Muscle layer of colon (tissue), 2 donors: ENCODE measurements around the gene SEMA4D.
"Not testable (repeated sequence)": the region's sequence is repeated elsewhere in the genome, so short reads cannot be mapped to it uniquely, and the experiment has no call there.

Source experiments
- H3K27ac ChIP-seq: one replicate; pipeline ENCODE4 v1.7.0; 2013; ENCODE audit warnings: low read depth, mild to moderate bottlenecking, low read length, moderate library complexity
- H3K27me3 ChIP-seq, 2 donors: one replicate each; pipeline ENCODE4 v1.7.0; 2013; ENCODE audit warnings: low read length in 2 of 2, mild to moderate bottlenecking in 2 of 2; ENCODE audit not compliant: insufficient read depth in 2 of 2, control insufficient read depth in 1 of 2
- H3K36me3 ChIP-seq: one replicate; pipeline ENCODE4 v1.7.0; 2013; ENCODE audit warnings: mild to moderate bottlenecking, low read length; ENCODE audit not compliant: insufficient read depth
- H3K4me1 ChIP-seq: one replicate; pipeline ENCODE4 v1.7.0; 2013; ENCODE audit warnings: mild to moderate bottlenecking, low read length; ENCODE audit not compliant: insufficient read depth
- H3K4me3 ChIP-seq, 2 donors: one replicate each; pipeline ENCODE4 v1.7.0; 2013; ENCODE audit warnings: low read length in 2 of 2, low read depth in 1 of 2, mild to moderate bottlenecking in 1 of 2, moderate library complexity in 1 of 2
- H3K9ac ChIP-seq: one replicate; pipeline ENCODE4 v1.7.0; 2013; ENCODE audit warnings: low read length
- H3K9me3 ChIP-seq: one replicate; pipeline ENCODE4 v1.7.0; 2013; ENCODE audit warnings: mild to moderate bottlenecking, low read length
- donor health status: abdominal sarcoma.
- donor health status: Adenocarcinoma of cecum.

The SEMA4D gene

GRCh38 chr9:89372979-89373378 lies 124.9 kb downstream of the SEMA4D start:
- Histone ChIP-seq H3K9me3 (no peaks in the 10 kb centered on the region), H3K4me1 (no peaks in the 10 kb centered on the region), H3K9ac (no peak overlapping the region), H3K36me3 (no peaks in the 10 kb centered on the region), H3K27me3 (no peaks in the 10 kb centered on the region), H3K27ac (no peak overlapping the region), H3K4me3 (no peak overlapping the region)

GRCh38 chr9:89372230-89372816 lies 125.6 kb downstream of the SEMA4D start:
- H3K9me3 ChIP-seq = no peaks in the 10 kb centered on the region

GRCh38 chr9:89371791-89372190 lies 126.1 kb downstream of the SEMA4D start:
- not testable (repeated sequence) for H3K4me3 ChIP-seq, H3K4me1 ChIP-seq, H3K36me3 ChIP-seq, H3K9me3 ChIP-seq, H3K27me3 ChIP-seq, H3K9ac ChIP-seq, H3K27ac ChIP-seq

More at GRCh38 chr9:89372230-89372816, 125.6 kb downstream of the SEMA4D start:
- H3K9ac ChIP-seq = no peak overlapping the region
- no peak overlapping the region for H3K4me3 ChIP-seq
- no peaks in the 10 kb centered on the region for H3K36me3 ChIP-seq
- no peaks in the 10 kb centered on the region for H3K4me1 ChIP-seq
- H3K27ac ChIP-seq = no peak overlapping the region
- H3K27me3 ChIP-seq = no peaks in the 10 kb centered on the region

- H3K27ac ChIP-seq = no peak overlapping the region
- H3K36me3 ChIP-seq = no peaks in the 10 kb centered on the region
- H3K4me3 ChIP-seq = no peak overlapping the region
- no peak overlapping the region for H3K9ac ChIP-seq
- H3K27me3 ChIP-seq = no peaks in the 10 kb centered on the region
- no peaks in the 10 kb centered on the region for H3K4me1 ChIP-seq
- H3K9me3 ChIP-seq = no peaks in the 10 kb centered on the region
Observed at GRCh38 chr9:89370593-89370992, 127.3 kb downstream of the SEMA4D start.

- Histone ChIP-seq H3K9me3 (no peaks in the 10 kb centered on the region), H3K36me3 (no peaks in the 10 kb centered on the region), H3K9ac (no peak overlapping the region), H3K27me3 (no peaks in the 10 kb centered on the region), H3K27ac (no peak overlapping the region), H3K4me3 (no peak overlapping the region), H3K4me1 (no peaks in the 10 kb centered on the region)
Observed at GRCh38 chr9:89368978-89369377, 128.9 kb downstream of the SEMA4D start.

- H3K36me3 ChIP-seq = no peaks in the 10 kb centered on the region
- H3K9me3 ChIP-seq = no peaks in the 10 kb centered on the region
- H3K4me3 ChIP-seq = no peak overlapping the region
- H3K27ac ChIP-seq = no peak overlapping the region
- no peak overlapping the region for H3K9ac ChIP-seq
- no peaks in the 10 kb centered on the region for H3K4me1 ChIP-seq
- H3K27me3 ChIP-seq = no peaks in the 10 kb centered on the region
Observed at GRCh38 chr9:89368550-89368949, 129.4 kb downstream of the SEMA4D start.

- no peak overlapping the region for H3K9ac ChIP-seq
- H3K4me1 ChIP-seq = no peaks in the 10 kb centered on the region
- H3K9me3 ChIP-seq = no peaks in the 10 kb centered on the region
- peaks cover under 1% of the 10 kb centered on the region for H3K36me3 ChIP-seq
- no peak overlapping the region for H3K4me3 ChIP-seq
- no peak overlapping the region for H3K27ac ChIP-seq
- no peaks in the 10 kb centered on the region for H3K27me3 ChIP-seq
Observed at GRCh38 chr9:89367726-89368437, 130.0 kb downstream of the SEMA4D start.

- Histone ChIP-seq H3K9me3 (no peaks in the 10 kb centered on the region), H3K4me1 (no peaks in the 10 kb centered on the region), H3K36me3 (peaks cover 6% of the 10 kb centered on the region), H3K27me3 (no peaks in the 10 kb centered on the region), H3K4me3 (no peak overlapping the region), H3K27ac (no peak overlapping the region), H3K9ac (no peak overlapping the region)
Observed at GRCh38 chr9:89367281-89367680, 130.6 kb downstream of the SEMA4D start.

- no peak overlapping the region for H3K4me3 ChIP-seq
- no peaks in the 10 kb centered on the region for H3K4me1 ChIP-seq
- no peak overlapping the region for H3K27ac ChIP-seq
- no peaks in the 10 kb centered on the region for H3K27me3 ChIP-seq
- peaks cover 12% of the 10 kb centered on the region for H3K36me3 ChIP-seq
- H3K9me3 ChIP-seq = no peaks in the 10 kb centered on the region
- H3K9ac ChIP-seq = no peak overlapping the region
Observed at GRCh38 chr9:89366711-89367110, 131.2 kb downstream of the SEMA4D start.

GRCh38 chr9:89365532-89365912 lies 132.4 kb downstream of the SEMA4D start:
- no peaks in the 10 kb centered on the region for H3K27me3 ChIP-seq
- peaks cover 24% of the 10 kb centered on the region for H3K36me3 ChIP-seq
- H3K4me3 ChIP-seq = no peak overlapping the region
- H3K9me3 ChIP-seq = no peaks in the 10 kb centered on the region
- H3K27ac ChIP-seq = no peak overlapping the region
- H3K4me1 ChIP-seq = no peaks in the 10 kb centered on the region
- H3K9ac ChIP-seq = no peak overlapping the region

GRCh38 chr9:89364666-89365531 lies 133.0 kb downstream of the SEMA4D start:
- H3K27ac ChIP-seq = no peak overlapping the region
- H3K4me1 ChIP-seq = peaks cover 3% of the 10 kb centered on the region
- peaks cover 30% of the 10 kb centered on the region for H3K36me3 ChIP-seq
- no peak overlapping the region for H3K4me3 ChIP-seq
- H3K9ac ChIP-seq = no peak overlapping the region
- no peaks in the 10 kb centered on the region for H3K9me3 ChIP-seq
- H3K27me3 ChIP-seq = no peaks in the 10 kb centered on the region
